Measurements from ENCODE around the gene SLC45A2.

The SLC45A2 gene

DNA sequence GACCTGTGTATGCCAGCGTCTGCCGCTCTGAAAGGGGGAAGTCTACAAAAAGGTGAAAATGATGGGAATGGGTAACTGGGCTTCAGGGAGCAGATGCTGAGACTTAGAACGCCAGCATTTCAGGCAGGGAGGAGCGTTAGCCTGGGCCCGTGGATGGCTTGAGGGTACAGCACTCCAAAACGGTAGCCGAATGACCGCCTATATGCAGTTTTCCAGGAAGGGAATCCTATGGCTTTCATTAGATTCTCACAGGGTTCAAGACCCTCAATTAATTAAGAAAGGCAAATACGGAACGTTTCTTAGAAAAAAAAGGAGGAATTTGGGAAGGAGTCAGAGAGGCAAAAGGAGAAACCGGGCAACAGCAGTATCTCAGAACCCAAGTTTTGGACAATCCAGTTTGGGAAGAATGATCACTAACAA, 22.7 kb upstream of the SLC45A2 start:
- no peak for DNase-seq (ENCODE audit: low spot score)

DNA sequence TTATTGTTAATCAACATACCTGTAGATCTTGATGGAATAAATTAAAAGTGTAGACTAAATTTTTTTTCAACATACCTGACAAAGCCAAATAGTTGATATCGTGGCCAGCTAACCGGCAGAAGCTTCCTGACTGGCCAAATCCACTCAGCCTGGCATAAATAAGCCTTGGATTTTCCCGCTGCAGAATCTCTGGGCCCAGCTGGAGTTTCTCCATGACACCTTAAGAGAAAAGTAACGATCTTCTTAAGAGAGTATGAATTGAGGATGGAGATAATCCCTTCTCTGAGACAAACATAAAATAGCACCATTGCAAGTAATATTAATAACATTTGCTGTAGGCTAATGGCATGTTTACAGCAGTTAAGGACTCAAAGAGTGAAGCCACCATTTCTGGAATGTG, 21.2 kb upstream of the SLC45A2 start:
- DNase-seq (ENCODE audit: low spot score): no peak

DNA sequence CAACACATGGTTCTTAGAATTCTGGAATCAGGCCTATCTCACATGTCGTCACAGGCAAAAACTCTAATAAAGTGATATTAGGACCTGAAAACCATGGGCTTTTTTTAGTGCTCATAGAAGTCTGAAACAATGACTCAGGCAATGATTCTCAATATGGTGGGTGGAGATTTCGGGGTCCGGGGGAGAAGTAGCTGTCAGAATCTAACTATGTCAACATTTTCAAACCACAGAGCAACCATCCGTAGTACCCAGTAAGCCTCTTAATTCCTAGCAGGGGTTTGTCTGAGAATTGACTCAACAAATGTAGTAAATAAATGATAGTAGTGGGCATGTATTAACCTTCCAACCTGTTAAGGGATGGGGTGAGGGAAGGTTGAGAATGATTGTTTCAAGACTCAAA, 20.7 kb upstream of the SLC45A2 start:
- DNase-seq (ENCODE audit: low spot score): no peak

DNA sequence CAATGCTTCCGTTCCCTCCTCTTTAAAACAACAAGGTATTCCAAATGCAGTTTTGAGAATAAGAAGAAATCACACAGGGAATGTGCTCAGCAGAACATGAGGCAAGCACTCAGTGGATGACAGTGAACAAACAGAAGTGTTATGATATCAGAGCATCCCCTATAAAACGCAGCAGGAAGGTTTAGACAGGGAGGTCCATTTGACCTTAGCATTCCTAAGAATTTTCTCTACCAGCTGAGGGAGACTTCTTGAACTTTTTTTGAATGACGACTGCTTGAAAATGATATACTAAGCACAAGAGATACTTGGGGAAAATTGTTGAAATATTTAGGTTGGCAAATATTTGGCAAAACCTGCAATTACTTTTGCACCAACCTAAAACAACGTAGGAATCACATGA, 19.4 kb upstream of the SLC45A2 start:
- DNase-seq (ENCODE audit: low spot score): no peak

DNA sequence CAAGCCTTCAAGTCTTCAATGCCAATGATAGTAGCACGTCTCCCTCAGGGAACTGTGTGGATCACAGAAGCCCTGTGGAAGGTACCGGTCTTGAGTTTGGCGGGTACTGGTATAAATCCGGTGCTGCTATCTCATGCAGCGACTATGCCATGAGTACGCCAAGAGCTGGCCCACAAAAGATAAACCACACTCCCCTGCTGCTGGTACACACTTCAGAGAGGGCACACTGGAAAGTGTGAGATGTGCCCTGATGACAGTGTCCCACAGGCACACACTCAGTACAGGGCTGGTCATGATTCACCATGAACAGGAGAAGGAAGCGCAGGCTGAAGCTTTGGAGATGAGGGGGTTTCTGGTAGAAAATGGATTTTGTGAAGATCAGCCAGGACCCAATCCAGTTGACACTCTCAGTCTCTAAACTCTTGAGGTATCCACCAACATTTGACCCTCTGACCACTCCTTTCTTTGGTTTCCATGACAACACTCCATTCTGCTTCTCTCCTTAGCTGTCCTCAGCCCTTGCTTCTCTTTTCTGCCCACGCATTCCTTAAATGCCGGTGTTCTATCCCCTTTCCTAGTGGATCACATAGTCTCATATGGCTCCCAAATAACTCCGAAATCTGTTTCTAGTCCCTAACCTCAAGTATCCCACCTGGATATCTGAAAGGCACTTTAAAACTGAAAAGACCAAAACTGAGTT, 18.3 kb upstream of the SLC45A2 start:
- no peak for DNase-seq (ENCODE audit: low spot score)

DNA sequence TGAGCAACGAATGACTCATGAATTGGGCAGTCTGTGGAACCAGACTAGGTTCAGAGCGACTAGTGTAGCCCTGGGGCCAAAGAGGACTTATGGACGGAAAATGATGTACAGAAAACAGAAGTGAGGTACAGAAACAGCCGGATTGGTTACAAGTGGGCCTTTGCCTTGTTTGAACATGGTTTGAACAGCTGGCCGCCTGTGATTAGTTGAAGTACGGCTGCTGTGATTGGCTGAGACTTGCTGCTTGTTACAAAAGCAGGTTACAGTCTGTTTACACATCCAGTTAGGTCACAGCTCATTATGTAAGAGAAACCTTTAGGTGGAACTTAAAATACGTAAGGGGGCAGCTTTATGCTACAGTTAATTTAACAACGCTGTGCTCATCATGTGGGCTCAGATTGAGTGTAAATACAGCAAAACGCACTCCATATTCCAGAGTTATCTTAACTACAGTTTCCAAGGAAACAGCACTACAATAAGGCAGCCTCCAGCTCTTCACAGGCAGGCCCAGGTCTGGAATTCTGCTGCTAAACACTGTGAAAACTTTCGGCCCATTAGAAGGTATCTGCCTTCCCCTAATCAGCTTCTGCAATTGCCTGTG, 16.8 kb upstream of the SLC45A2 start:
- DNase-seq (ENCODE audit: low spot score): no peak

DNA sequence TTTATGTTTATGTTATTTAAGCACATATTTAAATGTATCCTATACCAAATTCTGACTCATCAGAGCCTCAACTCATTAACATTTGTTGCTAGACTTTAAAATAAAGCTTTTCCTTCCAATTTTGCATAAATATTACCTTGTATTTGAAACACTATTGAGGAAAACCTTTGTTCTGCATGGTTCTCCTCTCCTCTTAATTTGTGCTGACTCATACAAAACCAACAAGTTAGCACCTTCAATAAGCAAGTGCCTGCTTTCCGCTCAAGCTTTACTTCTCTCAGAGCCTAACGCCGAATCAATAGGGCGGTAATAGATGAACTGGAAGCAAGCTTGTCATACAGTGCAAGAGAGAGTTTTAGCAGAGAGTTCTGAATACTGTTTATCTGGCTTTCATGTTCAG, 15.5 kb upstream of the SLC45A2 start:
- DNase-seq (ENCODE audit: low spot score): no peak

DNA sequence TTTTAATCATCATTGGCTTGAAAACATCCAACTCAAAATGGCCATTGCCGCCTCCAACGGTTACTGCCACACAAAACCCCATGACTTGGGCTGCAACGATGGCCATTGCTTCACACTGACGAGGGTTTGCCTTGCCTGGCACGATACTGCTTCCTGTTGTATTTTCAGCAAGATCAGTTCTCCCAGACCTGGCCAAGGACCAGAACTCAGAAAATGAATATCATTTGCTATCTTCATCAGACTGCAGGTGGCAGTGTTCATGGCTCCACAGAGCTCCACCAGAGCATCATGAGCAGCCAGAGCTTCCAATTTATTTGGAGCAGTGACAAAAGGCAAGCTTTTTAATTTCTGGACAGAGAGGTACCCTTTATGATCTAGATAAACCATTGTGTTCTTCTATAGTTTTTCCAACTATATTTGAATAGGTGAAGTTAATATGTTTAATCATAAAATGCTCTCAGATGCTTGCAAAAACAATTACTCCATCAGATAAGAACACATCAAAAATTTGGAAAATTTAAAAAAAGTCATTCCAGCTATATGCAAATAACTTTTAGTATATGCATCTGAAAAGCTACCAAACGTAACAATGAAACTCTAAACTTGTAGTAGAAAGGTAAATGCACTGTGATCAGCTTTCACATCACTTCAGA, 13.0 kb upstream of the SLC45A2 start:
- DNase-seq (ENCODE audit: low spot score): peak; percentile 51

DNA sequence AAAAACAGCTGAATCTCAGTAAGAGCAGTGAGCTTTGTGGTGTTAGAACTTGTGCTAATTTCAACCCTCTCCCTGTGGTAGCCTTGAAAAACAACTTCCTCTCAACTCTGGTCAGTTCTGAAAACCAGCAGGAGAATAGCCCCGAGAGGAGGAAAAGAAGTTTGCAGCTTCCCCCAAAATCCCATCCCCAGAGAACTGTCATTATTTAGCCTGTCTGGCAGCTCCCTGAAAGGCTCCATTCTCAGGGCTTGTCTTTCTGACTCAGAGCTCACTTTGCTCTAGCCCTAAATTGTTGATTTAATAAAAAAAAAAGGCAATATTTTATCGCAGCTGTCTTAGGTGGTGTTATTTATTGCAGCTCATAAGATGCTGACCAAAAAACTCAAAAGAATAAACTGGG, 11.4 kb upstream of the SLC45A2 start:
- DNase-seq (ENCODE audit: low spot score): no peak

DNA sequence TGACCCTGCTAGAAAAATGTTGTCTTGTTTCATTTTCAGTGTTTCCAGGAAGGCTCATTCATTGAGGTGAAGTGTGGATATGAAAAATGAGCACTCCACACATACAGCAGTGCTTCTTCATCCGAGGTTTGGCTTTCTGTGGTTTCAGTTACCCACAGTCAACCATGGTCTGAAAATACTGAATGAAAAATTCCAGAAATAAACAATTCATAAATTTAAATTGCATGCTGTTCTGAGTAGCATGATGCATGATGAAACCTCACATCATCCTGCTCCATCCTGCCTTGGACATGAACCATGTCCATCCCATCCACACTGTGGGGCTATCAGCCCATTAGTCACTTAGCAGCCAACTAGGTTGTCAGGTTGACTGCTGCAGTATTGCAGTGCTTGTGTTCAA, 10.4 kb upstream of the SLC45A2 start:
- no peak for DNase-seq (ENCODE audit: low spot score)

DNA sequence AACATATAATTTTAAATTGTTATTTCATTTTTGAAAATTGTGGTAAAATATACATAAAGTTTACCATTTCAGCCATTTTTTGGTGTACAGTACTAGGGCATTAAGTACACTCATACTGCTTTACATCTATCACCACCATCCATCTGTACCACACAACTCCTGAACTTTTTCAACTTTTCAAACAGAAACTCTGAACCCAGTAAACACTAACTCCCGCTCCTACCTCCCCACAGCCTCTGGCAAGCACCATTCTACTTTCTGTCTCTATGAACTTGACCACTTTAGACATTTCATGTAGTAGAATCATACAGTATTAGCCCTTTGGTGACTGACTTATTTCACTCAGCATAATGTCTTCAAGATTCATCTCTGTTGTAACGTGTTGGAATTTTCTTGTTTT, 8.4 kb upstream of the SLC45A2 start:
- DNase-seq (ENCODE audit: low spot score): no peak

DNA sequence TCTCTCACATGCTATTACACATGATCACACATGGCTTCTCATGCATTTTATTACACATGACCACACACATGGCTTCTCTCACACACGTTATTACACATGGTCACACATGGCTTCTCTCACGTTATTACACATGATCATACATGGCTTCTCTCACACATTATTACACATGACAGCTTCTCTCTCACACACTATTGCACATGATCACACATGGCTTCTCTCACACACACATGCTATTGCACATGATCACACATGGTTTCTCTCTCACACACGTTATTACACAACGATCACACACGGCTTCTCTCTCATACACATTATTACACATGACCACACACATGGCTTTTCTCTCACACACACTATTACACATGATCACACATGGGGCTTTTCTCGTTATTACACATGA, 954 bp upstream of the SLC45A2 start:
- DNase-seq (ENCODE audit: low spot score): no peak

DNA sequence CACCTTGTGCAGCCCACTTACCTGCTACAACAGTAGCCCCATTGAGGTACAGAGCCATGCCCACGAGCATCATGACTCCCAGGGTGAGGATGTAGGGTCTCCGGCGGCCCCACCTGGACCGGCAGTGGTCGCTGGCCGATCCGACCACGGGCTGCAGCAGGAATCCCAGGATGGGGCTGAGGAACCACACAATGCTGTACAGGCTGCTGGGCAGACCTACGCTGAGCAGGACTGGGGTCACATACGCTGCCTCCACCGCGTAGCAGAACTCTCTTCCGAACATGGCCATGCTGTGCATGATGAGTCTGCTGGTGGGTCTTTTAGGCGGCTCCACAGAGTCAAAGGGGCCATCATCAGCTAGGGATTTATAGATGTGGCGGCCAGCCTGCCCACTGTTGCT, 315 bp downstream of the SLC45A2 start:
- no peak for DNase-seq (ENCODE audit: low spot score)

DNA sequence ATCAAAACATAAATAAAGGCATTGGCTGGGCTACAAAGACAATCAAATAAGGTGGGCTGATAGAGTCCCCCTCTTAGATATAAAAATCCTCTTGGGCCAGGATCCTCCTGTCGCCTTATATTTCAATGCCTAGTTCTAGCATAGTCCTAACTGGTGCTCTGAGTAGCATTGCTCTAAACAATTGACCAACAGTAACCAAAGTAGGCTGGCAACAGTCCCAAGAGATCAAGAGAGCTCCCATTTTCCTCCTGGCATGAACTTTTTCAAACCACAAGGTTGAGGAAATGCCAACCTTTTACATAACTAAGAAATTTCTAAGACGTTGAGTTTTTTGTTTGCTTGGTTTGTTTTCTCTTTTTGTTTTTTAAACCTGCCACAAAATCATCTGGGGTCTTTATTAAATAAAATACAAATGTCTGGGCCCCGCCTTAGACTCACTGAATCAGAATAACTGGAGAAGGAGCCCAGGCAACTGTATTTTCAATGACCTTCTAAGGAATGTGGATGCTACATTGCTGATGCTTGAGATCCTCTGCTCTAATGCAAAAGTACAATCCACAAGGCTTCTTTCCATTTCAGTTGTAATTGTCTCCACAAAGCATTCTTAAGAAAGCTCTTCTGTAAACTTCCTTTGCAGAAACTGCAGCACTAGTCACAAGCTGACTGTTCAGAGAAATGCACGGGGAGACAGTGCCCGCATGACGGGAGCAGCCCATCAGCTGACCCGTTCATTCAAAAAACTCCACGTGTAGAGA, 2.9 kb downstream of the SLC45A2 start:
- DNase-seq (ENCODE audit: low spot score): no peak

DNA sequence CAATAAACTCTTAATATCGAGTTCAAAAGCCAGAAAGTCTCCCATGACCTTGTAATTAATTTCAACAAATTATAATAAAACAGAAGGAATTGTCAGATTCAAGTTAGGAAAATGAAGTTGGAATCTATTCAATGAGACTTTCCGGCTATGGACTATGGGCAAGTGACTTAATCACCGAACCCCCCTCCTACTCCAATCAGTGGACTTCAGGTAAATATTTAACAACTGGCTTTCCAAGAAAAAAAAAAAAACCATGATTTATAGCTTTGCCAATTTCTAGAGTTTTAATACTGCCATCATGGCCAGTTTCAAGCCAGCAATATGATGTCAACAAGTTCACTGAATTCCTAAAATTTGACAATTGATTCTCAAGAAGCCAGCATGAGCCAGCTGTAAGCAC, 4.5 kb downstream of the SLC45A2 start:
- DNase-seq (ENCODE audit: low spot score): no peak

DNA sequence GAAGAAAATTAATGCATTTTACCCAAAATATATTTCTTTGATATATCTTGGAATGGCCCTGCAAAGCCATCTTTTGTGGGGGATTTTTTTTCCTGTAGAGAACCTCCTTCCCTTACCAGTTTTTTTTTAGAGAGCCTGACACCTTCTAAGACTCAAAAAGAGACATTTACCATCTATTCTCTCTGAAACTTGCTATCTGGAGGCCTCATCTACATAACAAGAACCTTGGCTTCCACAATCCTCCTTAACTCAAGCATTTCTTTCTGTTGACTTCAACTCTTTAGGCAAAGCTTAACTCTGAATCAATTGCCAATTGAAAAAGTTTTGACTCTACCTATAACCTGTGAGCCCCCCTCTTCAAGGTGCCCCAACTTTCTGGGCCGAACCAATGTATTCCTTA, 6.2 kb downstream of the SLC45A2 start:
- DNase-seq (ENCODE audit: low spot score): no peak

DNA sequence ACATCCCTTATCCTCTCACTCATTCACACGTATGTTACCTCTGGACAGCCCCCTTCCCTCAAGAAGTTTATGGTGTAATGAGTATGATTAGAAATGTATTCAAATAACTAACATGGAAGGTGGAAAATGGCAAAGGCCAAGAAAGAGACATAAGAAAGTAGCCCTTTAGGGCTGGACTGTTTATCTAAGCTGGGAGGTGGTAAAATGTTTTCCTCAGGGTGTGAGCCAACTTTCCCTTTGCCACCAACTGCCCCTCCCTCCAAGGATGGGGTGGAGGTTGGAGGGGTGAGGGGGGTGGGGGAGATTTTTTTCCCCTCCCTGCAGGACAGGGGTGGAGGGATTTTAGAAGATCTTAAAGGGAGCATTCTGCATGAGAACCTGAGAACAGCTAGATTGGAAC, 8.2 kb downstream of the SLC45A2 start:
- no peak for DNase-seq (ENCODE audit: low spot score)

DNA sequence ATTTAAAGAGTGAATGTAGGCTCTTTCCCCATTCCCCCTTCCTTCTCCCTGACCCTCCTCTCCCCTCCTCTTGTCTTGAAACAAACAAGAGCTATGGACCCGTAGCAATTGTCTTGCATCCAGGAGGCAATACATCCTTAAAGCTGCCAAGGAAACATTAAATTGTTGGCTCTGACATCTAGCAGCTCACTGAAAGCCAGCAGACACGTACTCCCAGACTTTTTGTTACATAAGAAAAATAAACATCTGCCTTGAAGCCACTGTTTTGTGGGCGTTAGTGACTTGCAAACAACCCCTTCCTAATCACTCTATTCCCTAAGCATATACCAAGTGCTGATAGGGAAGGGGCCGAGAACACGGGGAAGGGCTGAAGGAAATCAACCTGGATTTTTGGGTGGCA, 8.6 kb downstream of the SLC45A2 start:
- no peak for DNase-seq (ENCODE audit: low spot score)

DNA sequence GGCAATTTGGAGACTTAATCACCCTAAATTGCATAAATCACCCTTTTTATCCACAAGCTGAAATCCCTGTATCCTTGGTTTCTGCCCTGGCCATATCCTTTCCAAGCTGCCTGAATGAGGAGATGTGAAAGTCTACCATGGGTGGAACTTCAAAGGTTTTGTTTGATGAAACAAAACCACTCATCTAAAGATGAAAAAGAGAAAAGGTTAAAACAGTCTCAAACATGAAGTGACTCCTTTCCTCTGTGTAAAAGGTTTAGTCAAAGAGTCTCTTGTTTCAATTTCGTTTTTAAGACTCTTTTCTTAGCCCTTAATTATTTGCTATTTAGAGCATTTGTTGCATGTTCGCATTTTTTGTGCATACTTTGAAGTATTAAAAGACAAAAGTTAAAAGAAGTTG, 11.2 kb downstream of the SLC45A2 start:
- DNase-seq (ENCODE audit: low spot score): peak; percentile 41

DNA sequence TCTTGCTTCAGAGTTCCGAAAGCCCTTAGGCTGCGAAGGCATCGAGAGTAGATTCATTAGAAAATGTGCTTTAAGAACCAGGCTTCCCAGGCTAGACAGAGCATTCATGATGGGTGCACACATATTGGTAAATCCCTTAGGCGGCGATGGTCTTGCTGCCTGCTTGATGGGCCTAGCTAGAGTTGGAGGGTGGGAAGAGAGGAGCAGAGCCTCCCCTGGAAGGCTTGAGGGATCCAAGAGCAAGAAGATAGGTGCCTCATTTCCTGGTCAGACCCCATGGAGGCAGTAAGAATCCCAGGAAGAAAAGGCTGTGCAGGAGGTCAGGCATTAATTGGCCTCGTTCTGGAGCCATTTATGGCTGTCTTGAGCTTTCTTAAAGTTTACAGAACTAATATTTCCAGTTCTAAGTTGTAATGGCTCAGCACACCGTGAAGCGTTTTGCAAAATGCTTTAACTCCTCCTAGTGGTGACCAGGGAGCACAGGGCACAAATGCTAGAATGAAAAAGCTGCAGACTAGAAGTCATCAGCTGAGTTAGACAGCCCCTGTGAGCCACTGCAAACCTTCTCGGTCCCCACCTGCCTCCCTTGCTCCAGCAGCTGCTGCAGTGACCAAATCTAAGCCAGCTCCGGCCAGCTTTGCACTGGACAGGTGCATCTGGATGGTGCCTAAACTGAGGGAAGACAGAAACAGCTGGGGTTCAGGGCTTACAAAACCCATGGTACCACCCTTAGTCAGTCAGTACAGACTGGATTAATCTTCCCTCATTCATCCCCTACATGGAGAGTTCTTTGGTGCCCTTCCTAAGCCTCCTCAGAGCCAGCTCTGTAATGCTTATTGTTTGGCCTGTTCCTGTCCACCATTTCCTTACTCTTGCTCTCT, 14.7 kb downstream of the SLC45A2 start:
- no peak for DNase-seq (ENCODE audit: low spot score)

DNA sequence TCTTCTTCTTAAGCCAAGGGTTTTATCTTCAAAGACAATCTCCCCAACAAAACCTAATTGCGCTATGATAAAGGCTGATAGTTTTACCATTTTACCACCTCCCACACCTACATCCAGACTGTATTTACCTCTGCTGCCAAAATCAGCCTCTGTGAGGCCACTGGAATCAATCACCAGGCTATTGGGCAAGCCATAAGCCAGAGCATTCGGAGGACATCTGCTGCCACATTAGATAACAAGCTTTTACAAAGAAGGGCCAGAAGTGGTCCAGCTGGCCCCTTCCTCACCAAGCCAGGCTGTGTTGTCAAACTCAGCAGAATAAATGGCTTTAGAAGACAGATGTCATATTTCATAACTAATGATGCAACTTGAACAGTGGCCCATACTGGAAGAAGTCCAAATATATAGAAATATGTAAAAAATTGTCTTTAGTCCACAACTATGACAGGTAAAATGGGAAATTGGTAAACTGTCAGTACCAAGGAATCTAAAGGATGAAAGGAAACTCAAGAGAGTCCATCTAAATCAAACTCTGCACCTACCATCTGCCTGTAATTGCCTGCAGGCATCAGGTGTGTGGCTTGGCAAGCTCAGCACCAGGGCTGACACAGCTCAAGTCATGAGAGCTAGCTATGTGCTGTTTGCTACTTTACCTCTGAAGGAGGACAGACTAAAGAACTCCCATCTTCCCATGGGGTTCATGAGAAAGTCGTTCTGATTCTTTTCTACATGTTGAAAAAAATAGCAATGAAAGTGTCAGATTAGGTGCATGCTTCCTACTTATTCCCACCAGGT, 16.1 kb downstream of the SLC45A2 start:
- DNase-seq (ENCODE audit: low spot score): no peak

Measured in COLO829 (cell line).